ENCODE data around the gene DNAH8.

DNA sequence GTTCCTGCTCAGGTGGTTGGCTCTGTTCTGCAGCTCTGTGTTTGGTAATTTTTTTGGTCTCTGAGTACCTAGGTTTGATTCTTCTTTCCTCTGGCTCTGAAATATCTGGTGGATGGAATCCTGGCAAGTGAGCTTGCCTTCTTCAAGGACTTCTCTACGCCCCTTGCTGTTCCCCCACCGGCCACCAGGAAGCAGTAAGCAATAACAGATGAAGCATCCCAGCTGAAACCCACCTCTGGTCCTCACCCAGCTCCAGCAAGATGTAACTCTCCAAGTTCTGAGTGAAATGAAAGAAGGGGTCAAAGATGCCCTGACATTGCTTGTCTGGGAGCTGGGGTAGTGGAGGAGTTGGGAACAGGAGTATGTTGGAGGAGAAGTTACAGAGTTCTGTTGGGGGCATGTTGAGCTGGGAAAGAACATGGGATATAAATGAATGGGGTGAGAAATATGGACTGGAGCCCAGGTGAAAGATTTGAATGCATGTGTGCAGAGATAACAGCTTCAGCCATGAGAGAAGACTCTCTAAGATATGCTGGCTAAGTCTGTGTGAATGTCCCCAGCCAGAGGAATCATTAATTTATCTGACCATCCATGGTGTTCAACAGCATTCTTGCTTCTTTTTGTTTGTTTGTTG is 282.1 kb downstream of the DNAH8 start:
- peak; percentile 59 for TF ChIP-seq CTCF (conservative IDR thresholded peaks at IDR 0.05)
- TF ChIP-seq EZH2 (IDR thresholded peaks at IDR 0.05; ENCODE audit: low read depth): no peak

All from PC-9 (cell line).